Epidermal melanocyte (primary cell): Measurements from ENCODE around the gene NR3C1.

ENCODE experiments used
- DNase-seq: peaks from one replicate; pipeline ENCODE4 v3.0.0; 2011; ENCODE audit warnings: low spot score; ENCODE audit not compliant: insufficient read length

The NR3C1 gene

GRCh38 chr5:143238620-143239019, 164.9 kb downstream of the NR3C1 start:
- DNase-seq: no peak

- no peak for DNase-seq
Observed at GRCh38 chr5:143237664-143238063, 165.8 kb downstream of the NR3C1 start.

DNA sequence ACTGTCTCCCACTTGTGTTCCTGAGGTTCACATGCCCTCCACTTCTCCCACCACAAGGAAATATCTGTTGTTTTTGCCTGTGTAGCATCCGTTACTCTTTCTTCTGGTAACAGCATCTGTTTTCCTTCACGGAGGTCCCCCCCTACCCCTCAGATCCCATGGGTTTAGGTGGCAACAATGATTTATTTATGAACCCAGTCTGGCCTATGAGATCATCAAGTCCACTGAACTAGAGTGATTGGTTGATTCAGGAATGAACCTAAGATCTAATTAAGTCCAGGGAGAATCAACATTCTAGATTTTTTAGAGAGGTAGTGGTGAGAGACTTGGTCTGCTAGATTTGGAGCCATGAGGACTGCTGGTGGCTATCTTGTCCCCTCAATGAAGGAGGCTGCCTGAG, 166.8 kb downstream of the NR3C1 start:
- no peak for DNase-seq

GRCh38 chr5:143235423-143235822, 168.1 kb downstream of the NR3C1 start:
- DNase-seq: no peak

- no peak for DNase-seq
Observed at GRCh38 chr5:143234162-143234842, 169.2 kb downstream of the NR3C1 start.

DNA sequence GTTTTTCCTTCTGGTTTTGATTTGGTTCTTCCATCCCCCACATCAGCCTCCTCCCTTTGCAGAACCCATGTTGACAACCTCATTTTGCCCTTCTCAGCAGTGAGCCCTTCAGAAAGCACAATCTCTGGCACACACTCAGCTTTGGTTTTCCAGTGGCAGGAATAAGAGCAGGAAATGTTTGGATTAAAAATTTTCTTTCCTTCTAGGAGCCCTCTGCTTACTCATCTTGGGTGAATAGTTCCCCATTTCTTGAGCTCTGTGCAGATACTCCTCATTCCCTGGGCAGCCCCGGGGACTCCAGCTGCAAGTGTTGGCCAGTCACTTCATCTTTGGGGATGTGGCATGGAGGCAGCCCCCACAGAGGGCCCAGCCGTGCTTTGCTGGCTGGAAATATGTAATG, 170.5 kb downstream of the NR3C1 start:
- no peak for DNase-seq

DNA sequence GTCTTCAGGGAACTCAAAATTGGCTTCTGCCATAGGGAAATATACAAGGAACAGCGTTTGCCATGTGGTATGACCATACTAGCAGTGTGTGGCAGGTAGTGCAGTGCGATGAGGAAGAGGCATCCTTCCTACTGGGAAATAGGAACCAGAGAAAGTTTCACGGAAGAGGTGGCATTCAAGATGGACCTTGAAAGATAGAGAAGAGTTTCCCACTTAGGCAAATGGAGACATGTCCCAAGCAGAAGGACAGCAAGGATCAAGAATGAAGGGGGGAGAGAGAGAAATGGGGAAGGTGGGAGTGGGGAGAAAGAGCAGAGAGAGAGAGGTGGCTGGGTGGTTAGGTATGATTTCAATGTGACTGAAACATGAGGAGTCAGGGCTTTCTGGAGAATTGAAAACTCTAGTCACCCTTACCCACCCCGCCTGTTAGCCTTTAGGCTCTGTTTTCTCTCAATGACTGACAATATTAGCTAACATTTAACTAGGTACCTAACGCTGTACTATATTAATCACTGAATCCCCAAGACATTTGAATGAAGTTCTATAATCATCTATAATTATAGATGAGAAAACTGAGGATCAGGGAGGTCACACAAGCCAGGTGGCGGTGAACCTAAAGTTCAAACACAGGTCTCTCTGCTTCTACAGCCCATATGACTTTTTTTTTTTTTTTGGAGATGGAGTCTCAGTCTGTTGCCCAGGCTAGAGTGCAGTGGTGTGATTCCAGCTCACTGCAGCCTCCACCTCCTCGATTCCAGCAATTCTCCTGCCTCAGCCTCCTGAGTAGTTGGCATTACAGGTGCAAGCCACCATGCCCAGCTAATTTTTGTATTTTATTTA, 171.3 kb downstream of the NR3C1 start:
- no peak for DNase-seq

DNA sequence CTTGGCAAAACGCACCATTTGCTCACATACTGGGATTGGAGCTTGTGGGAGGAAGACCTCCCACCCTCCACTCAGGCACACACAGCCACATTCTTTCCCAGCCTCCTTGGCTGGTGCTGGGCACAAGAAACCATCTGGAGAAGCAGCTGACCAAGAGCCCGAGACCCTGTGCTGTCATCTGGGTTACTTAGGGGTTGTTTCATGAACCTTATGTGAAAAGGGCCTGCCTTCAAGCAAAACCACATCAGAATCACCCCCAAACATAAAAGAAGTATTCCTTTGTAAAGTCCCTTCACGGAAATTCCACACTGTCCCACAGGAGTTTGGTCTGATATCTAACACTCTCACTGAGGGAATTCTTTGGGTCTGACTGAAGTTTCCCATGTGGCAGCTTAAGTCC, 172.1 kb downstream of the NR3C1 start:
- no peak for DNase-seq

DNA sequence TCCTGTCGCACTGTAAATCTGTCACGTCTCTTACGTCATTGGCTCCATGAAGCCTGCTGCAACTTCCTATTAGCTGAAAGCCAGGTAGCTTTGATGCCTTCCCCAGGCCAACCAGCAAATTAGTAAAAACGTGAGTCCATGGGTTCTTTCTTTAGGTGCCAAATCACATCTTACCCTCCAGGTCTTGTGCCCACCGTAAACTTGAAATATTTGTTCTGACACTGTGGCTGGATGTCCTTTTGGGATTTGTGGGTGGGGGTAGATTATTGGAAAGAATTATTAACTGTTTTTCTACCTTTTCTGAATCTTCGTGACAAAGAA, 172.8 kb downstream of the NR3C1 start:
- DNase-seq: no peak

GRCh38 chr5:143229896-143230675, 173.4 kb downstream of the NR3C1 start:
- no peak for DNase-seq

DNA sequence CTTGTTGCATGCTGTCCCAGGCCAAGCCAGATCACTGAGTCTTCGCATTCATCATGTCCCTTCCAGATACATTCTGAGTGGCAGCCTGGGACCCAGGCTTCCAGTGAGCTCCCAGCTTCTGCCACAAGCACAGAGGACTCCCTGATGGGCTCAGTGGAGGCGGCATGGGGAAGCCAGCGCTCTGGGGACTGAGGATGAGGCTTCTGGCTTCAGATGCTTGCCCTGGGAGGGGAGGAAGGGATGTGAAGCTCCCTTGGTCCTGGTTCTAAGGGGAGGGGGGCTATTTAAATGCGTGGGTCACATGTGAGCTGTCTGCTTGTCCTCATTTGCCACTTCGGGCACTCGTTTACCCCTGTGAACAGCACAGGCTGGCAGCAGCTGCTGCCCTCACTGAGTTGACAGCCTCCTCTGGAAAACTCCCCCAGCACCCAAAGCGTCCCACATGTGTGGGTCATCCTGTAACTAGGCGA, 174.0 kb downstream of the NR3C1 start:
- DNase-seq: no peak

DNA sequence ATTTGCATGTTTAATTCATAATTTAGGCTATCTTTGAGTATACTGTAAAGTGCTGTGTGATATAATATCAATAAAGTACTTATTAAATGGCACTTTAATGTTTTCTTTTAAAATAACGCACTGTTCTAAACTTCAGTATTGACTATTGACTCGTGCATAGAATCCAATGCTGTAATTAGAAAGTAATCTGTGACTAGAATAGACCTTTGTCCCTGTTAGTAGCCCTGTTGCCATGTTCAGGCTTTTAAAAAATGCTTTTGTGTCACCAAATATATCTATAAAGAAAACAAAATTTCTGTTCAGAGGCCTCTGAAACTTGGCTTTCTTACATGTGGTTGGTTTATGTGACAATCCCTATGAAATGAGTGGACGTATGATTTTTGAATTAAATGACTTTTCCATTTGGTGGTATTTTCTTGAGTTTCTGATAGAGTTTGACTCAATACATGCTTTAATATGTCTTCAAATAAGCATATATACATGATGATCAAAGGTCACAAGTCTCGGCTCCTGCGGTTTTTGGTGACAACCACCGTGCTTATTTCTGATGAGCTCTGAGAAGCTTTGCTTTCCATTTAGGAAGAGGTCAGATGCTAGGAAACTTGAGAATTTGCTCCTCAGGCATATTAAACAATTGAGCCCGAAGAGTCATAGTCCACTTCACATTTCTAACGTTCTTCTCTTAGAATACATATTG, 174.7 kb downstream of the NR3C1 start:
- no peak for DNase-seq
